Sigmoid colon (tissue), 4 donors: Measurements from ENCODE around the gene SLC7A8.

Experiments used
- POLR2A ChIP-seq, 2 donors: fragments of 450-650 bp; IDR thresholded peaks; one replicate each; pipeline ENCODE4 v1.6.1; 2016; ENCODE audit warnings: antibody characterized with exemption in 2 of 2, mild to moderate bottlenecking in 2 of 2, moderate library complexity in 2 of 2
- POLR2AphosphoS5 ChIP-seq, 4 donors: sonication (generic); formaldehyde crosslinking; IDR thresholded peaks; one replicate each; pipeline ENCODE4 v1.6.1; 2017; ENCODE audit warnings: antibody characterized with exemption in 4 of 4
- TF ChIP-seq, protein P1 (sequence below), 4 experiments: fragments of 450-650 bp in 3 of 4; fragments of 200-600 bp in 1 of 4; IDR thresholded peaks; one replicate each; pipeline ENCODE4 v1.5.1; 2016 to 2019; ENCODE audit warnings: antibody characterized with exemption in 4 of 4, mild to moderate bottlenecking in 3 of 4, moderate library complexity in 2 of 4

DNA sequence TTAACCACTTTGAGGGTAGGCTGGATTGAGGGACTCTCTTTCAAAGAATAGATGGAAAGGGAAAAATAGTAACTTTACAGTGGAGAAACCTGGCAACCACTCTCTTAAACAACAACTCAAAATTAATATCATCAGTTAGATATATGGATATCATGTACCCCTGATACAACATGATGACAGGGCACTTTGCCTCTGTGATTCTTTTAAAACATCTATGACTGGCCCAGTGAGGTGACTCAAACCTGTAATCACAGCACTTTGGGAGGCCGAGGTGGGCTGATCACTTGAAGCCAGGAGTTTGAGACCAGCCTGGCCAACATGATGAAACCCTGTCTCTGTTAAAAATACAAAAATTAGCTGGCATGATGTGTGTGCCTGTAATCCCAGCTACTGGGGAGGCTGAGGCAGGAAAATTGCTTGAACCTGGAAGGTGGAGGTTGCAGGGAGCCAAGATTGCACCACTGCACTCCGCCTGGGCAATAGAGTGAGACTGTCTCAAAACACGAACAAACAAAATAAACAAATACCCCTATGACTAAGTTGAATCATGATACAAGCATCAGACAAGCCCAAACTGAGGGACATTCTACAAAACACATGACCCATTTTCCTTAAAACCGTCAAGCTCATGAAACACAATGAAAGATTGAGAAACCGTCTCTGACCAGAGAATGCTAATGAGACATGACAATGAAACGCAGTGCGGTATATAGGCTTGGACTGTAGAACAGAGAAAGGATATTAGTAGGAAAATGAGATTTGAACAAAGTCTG lies 26.4 kb upstream of the SLC7A8 start:
- TF ChIP-seq POLR2A (IDR thresholded peaks at IDR 0.05) (no peak), POLR2AphosphoS5 (IDR thresholded peaks at IDR 0.05) (no peak)
- TF ChIP-seq, protein P1, sequence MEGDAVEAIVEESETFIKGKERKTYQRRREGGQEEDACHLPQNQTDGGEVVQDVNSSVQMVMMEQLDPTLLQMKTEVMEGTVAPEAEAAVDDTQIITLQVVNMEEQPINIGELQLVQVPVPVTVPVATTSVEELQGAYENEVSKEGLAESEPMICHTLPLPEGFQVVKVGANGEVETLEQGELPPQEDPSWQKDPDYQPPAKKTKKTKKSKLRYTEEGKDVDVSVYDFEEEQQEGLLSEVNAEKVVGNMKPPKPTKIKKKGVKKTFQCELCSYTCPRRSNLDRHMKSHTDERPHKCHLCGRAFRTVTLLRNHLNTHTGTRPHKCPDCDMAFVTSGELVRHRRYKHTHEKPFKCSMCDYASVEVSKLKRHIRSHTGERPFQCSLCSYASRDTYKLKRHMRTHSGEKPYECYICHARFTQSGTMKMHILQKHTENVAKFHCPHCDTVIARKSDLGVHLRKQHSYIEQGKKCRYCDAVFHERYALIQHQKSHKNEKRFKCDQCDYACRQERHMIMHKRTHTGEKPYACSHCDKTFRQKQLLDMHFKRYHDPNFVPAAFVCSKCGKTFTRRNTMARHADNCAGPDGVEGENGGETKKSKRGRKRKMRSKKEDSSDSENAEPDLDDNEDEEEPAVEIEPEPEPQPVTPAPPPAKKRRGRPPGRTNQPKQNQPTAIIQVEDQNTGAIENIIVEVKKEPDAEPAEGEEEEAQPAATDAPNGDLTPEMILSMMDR (IDR thresholded peaks at IDR 0.05) = no peak
